Activated CD4-positive, alpha-beta T cell treated with anti-CD3 and anti-CD28 coated beads, Interleukin-2, amount 10 ng/mL, durations not matched to agents 7 days and 5 days (primary cell): Measurements from ENCODE around the gene PTPN12. TPM values are rescaled to one million over a fixed set of nuclear protein-coding genes. Genes with fewer than 3 reads are reported as not detected.
A peak's percentile ranks its signal among the peaks of the same experiment; 100 is the strongest.
"Not testable (repeated sequence)": the region's sequence is repeated elsewhere in the genome, so short reads cannot be mapped to it uniquely, and the experiment has no call there.

Source experiments
- CTCF ChIA-PET: fragments of 350-600 bp; sonication (Branson Sonifier 250); formaldehyde crosslinking; loops from one replicate; lab custom pipeline; 2021; ENCODE audit warnings: antibody characterized with exemption; lab: Charles Lee
- POLR2A ChIA-PET: fragments of 350-600 bp; sonication (Branson Sonifier 250); formaldehyde crosslinking; loops from one replicate; lab custom pipeline; 2021; ENCODE audit warnings: antibody characterized with exemption; lab: Charles Lee
- DNase-seq: peaks from one replicate; pipeline ENCODE4 v3.0.0-alpha.2; 2020
- H3K27ac Mint-ChIP-seq: one replicate; pipeline ENCODE4 v1.8.0; 2021; ENCODE audit warnings: mild to moderate bottlenecking, moderate library complexity, mixed read lengths
- H3K27me3 Mint-ChIP-seq: one replicate; pipeline ENCODE4 v1.8.0; 2021; ENCODE audit warnings: mixed read lengths
- H3K36me3 Mint-ChIP-seq: one replicate; pipeline ENCODE4 v1.8.0; 2021; ENCODE audit warnings: low read depth, mixed read lengths
- H3K4me1 Mint-ChIP-seq: one replicate; pipeline ENCODE4 v1.8.0; 2021; ENCODE audit warnings: mixed read lengths
- H3K4me3 Mint-ChIP-seq: one replicate; pipeline ENCODE4 v1.8.0; 2021; ENCODE audit warnings: mild to moderate bottlenecking, moderate library complexity, mixed read lengths
- H3K9me3 Mint-ChIP-seq: one replicate; pipeline ENCODE4 v1.8.0; 2021; ENCODE audit warnings: mixed read lengths
- total RNA-seq, 2 experiments: library from RNA; stranded (reverse); gene quantifications; one replicate each; pipeline ENCODE4 v1.2.3, GENCODE V29; 2021

The PTPN12 gene
- total RNA-seq: 10 to 100 TPM; 20.9 to 24.6 TPM

DNA sequence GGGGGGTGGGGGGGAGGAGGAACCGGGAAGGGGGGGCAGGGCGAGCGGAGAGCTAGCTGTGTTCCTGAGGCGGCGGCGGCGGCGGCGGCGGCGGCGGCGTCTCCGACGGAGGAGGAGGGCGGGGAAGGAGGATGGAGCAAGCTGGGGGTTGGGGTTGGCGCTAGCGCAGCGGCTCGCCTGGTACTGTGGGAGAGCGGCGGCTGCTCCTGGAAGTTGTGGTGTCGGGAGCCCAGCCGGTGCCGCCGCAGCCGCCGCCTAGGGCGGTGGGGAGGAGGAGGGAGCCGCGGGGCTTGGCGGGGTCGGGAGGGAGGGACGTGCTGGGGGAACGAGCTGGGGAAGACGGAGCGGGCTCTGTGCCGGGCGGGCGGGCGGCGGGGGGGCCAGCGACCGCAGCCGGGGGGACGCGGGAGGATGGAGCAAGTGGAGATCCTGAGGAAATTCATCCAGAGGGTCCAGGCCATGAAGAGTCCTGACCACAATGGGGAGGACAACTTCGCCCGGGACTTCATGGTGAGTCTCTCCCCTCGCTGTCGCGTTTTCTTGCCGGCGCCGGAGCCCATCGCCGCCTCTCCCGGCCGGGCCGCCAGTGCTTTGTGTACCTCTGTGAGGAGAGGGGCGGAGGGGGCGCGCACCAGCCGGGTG is at the start of gene PTPN12:
Gene PTPN12 (plus strand): TSS at position 160 of the 642 bp plus-strand sequence. CDS start 252 bp downstream, at position 412.
- H3K36me3 Mint-ChIP-seq: no peaks in the 10 kb centered on the region
- CTCF ChIA-PET: no interaction called here
- no peaks in the 10 kb centered on the region for H3K9me3 Mint-ChIP-seq
- peak within 1 kb of the TSS; percentile 92 for H3K27ac Mint-ChIP-seq
- peaks cover 10% of the 10 kb centered on the region for H3K27me3 Mint-ChIP-seq
- peak; percentile 44 for DNase-seq
- POLR2A ChIA-PET: no interaction called here
- H3K4me1 Mint-ChIP-seq: peaks cover 18% of the 10 kb centered on the region
- H3K4me3 Mint-ChIP-seq: peak within 1 kb of the TSS; percentile 92

DNA sequence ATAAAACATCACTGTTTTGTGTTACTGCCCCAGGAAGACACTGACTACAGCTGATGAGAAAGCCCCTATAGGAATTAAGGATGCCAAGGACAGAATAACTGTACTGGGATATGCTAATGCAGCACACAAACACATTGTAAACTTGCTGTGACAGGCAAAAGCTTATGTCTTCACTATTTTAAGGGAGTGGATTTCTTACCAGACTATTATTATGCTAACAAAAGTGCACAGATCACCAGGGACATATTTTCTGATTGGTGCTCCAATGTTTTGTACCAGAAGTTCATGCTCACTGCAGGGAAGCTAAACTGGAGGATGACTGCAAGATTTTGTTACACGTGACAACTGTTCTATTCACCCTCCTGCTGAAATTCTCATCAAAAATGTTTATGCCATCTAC is 48.1 kb upstream of the PTPN12 start:
- Mint-ChIP-seq H3K27me3 (peaks cover 11% of the 10 kb centered on the region), H3K27ac (no peak overlapping the region), H3K4me1 (no peaks in the 10 kb centered on the region), H3K36me3 (peaks cover 3% of the 10 kb centered on the region), H3K4me3 (no peak overlapping the region), H3K9me3 (peaks cover 9% of the 10 kb centered on the region)
- POLR2A ChIA-PET: no interaction called here
- DNase-seq: no peak
- CTCF ChIA-PET: no interaction called here

DNA sequence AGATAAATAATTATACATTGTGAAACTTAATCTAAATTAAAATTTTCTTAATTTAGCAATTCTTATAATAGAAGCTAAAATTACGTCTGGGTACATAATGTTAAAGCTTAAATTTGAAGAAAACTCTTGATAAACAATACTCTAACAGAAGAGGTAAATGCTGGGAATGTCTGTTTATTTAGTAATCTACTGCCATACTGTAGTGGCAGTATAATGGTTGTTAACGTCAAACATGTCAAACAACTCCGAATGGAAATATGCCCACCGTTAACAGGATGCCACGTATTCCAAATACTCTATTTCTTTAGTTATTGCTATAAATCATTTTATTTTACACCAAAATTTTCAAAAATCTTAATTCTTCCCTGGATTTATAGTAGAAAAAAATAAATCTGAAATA is 40.0 kb upstream of the PTPN12 start:
- peaks cover 12% of the 10 kb centered on the region for H3K9me3 Mint-ChIP-seq
- peaks cover 3% of the 10 kb centered on the region for H3K36me3 Mint-ChIP-seq
- peaks cover 16% of the 10 kb centered on the region for H3K27me3 Mint-ChIP-seq
- DNase-seq: no peak
- no peaks in the 10 kb centered on the region for H3K4me1 Mint-ChIP-seq
- no peak overlapping the region for H3K4me3 Mint-ChIP-seq
- ChIA-PET POLR2A (no interaction called here), CTCF (no interaction called here)
- no peak overlapping the region for H3K27ac Mint-ChIP-seq

DNA sequence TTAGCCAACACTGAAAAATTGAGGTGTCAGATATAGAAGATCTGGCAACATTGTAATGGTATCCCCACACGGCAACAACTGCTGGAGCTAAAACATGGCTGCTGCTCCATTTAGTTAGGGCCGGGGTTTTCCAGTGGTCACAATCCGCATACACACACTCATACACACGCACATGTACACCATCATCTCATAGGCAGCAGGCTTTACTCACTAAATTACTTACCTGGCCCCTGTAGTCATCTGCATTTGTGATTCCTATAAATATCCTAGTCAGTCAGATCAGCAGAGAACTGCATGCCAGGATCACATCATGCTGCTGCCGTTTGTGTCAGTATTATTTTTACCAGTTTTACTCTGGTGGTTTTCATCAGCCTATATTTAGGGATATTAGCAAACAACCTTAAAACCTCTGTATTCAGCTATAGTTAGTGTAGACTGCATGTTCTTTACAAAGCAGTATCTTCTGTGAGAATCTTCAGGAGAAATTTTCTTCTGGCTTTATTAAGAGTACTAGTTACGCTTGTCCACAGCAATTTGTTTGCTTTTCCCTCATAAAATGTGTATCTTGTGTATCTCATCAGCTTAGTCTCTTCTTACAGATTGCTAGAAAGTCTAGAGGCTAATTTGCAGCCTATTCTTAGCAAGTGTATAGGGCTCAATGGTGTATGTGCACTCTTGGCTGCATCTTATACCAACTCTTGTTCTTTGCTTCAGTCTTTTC is 38.3 kb upstream of the PTPN12 start:
- no peaks in the 10 kb centered on the region for H3K4me1 Mint-ChIP-seq

DNA sequence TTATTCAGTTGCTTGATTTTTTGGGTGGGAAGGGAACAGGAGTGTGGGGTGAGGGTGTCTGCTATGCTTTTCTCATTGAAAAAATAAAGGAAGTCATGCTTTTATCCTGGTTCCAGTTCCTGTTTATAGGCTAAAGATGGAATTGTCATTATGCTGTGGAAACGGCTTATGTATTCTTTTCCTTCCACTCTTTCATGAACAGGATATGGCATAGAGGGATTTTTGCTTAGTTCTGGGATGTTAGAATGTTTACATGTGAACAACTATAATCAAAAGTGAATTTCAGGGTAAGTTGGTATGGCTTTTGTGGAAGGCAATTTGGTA is 35.9 kb upstream of the PTPN12 start:
- Mint-ChIP-seq H3K9me3 (no peaks in the 10 kb centered on the region), H3K4me1 (no peaks in the 10 kb centered on the region), H3K36me3 (no peaks in the 10 kb centered on the region), H3K27ac (no peak overlapping the region), H3K27me3 (peaks cover 12% of the 10 kb centered on the region), H3K4me3 (no peak overlapping the region)
- no peak for DNase-seq
- ChIA-PET CTCF (no interaction called here), POLR2A (no interaction called here)

More for the DNA sequence above, 38.3 kb upstream of the PTPN12 start:
- DNase-seq: no peak
- Mint-ChIP-seq H3K36me3 (no peaks in the 10 kb centered on the region), H3K27ac (no peak overlapping the region), H3K9me3 (peaks cover 5% of the 10 kb centered on the region), H3K4me3 (no peak overlapping the region), H3K27me3 (peaks cover 11% of the 10 kb centered on the region)
- ChIA-PET POLR2A (no interaction called here), CTCF (no interaction called here)

DNA sequence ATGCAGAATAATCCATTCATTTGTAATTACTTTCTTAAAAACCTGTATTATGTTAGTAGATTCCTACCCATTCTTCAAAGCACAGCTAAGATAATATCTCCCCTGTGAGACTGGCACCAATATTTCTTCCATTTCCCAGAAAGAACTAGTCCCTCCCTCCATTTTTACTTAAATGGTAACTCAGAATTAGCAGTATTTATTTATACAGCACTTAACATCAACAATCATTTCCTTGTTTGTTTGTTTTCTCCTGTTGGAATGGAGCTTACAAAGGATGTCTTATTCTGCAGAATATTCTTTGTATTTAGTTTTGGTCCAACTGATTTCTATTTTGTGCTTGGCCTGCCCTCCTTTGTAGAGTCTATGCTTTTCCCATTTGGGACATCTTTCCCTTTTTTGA is 32.1 kb upstream of the PTPN12 start:
- H3K36me3 Mint-ChIP-seq: no peaks in the 10 kb centered on the region
- no peaks in the 10 kb centered on the region for H3K9me3 Mint-ChIP-seq
- peaks cover 9% of the 10 kb centered on the region for H3K27me3 Mint-ChIP-seq
- H3K4me1 Mint-ChIP-seq: no peaks in the 10 kb centered on the region
- H3K27ac Mint-ChIP-seq: no peak overlapping the region
- DNase-seq: no peak
- CTCF ChIA-PET: no interaction called here
- POLR2A ChIA-PET: no interaction called here
- no peak overlapping the region for H3K4me3 Mint-ChIP-seq

DNA sequence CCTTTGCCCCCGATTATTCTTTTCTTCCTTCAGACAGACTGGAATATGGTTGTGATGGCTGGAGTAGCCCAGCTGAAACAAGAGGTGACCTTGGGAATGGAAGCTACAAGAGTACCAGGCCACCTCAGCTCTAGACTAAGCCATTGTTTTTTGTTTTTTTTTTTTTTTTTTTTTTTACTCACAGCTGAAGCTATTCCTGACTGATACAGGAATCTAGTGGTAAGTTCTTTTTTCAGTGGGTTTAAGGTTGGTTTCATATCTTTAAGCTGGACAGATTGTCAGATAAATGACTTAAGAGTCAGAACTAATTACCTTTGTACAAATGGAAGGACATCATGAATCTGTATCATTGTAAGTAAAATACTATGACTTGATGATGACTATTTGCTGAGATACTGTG is 30.2 kb upstream of the PTPN12 start:
- no peaks in the 10 kb centered on the region for H3K9me3 Mint-ChIP-seq
- no peaks in the 10 kb centered on the region for H3K4me1 Mint-ChIP-seq
- H3K36me3 Mint-ChIP-seq: no peaks in the 10 kb centered on the region
- ChIA-PET CTCF (no interaction called here), POLR2A (interaction anchor here (0.6 kb wide), 1 partner anchor 12 kb away, joined by 3 read pairs; no protein-coding TSS in a partner anchor)
- no peak overlapping the region for H3K4me3 Mint-ChIP-seq
- no peak overlapping the region for H3K27ac Mint-ChIP-seq
- no peak for DNase-seq
- H3K27me3 Mint-ChIP-seq: peaks cover 8% of the 10 kb centered on the region

DNA sequence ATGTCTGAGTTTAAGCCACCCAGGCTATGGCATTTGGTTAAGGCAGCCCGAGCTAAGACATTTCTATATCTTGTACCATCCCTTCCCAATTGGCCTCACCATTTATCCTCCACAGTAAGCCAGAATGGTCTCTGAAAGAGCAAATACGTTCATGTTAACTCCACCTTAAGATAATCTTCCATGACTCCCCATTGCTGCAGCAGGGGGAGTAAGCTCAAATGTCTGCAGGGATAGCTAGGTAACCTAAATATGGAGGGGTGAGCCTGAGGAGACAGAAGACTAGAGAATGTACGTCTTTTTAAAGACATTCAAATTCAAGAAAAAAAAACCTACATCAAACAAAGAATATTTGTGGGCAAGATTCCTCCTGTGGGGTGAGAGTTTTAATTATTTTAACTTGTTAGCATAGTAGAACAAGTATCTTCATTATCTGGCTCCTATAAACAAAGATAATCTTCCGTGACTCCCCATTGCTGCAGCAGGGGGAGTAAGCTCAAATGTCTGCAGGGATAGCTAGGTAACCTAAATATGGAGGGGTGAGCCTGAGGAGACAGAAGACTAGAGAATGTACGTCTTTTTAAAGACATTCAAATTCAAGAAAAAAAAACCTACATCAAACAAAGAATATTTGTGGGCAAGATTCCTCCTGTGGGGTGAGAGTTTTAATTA is 24.0 kb upstream of the PTPN12 start:
- POLR2A ChIA-PET, H3K4me1 Mint-ChIP-seq: not testable (repeated sequence)

DNA sequence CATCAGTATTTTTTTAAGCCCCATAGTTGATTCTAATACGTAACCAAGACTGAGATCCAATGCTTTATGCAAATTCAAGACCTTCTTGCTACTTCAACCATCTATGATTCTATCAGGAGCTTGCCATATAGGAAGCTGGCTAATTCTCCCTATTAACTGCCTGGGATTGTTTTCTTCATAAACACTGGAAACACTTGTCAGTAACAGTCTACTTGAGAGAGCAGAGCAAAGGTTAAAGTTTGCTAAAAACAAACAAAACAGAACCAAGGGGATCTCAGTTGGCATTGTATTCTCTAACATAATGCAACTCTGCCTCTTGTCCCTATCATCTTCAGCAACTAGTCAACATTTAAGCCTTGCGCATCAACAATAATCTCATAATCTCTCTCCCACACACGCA is 21.0 kb upstream of the PTPN12 start:
- peaks cover 4% of the 10 kb centered on the region for H3K27me3 Mint-ChIP-seq
- H3K9me3 Mint-ChIP-seq: no peaks in the 10 kb centered on the region
- no peaks in the 10 kb centered on the region for H3K4me1 Mint-ChIP-seq
- H3K27ac Mint-ChIP-seq: no peak overlapping the region
- no peaks in the 10 kb centered on the region for H3K36me3 Mint-ChIP-seq
- DNase-seq: no peak
- H3K4me3 Mint-ChIP-seq: no peak overlapping the region
- POLR2A ChIA-PET: no interaction called here
- CTCF ChIA-PET: interaction anchor here (1.4 kb wide), 1 partner anchor 30 kb away, joined by 3 read pairs; no protein-coding TSS in a partner anchor

More for the DNA sequence above, 24.0 kb upstream of the PTPN12 start:
- not testable (repeated sequence) for H3K36me3 Mint-ChIP-seq, H3K4me3 Mint-ChIP-seq, H3K27me3 Mint-ChIP-seq, DNase-seq, H3K27ac Mint-ChIP-seq, H3K9me3 Mint-ChIP-seq
- CTCF ChIA-PET: interaction anchor here (0.5 to 1.0 kb wide), 2 partner anchors 10 to 11 kb away, joined by 3 to 5 read pairs; no protein-coding TSS in a partner anchor

DNA sequence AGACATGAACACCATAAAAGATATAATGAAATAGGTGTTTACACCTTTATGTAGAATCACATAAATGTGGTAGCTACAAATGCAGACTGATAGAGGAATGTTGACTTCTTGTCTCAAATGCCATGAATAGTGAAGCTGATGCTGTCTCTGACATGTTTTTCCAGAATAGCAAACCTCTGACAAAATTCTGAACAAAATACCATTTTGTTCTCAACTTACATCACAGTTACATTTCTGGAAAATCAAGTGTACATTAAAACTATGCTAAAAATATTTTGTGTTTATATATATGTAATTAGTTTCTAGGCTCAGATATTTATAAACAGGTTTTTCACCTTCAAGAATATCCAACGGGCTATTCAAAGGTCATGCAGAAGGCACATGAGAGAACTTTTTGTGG is 16.8 kb upstream of the PTPN12 start:
- H3K27ac Mint-ChIP-seq: no peak overlapping the region
- DNase-seq: no peak
- ChIA-PET CTCF (no interaction called here), POLR2A (no interaction called here)
- no peaks in the 10 kb centered on the region for H3K9me3 Mint-ChIP-seq
- H3K4me3 Mint-ChIP-seq: no peak overlapping the region
- no peaks in the 10 kb centered on the region for H3K36me3 Mint-ChIP-seq
- H3K4me1 Mint-ChIP-seq: no peaks in the 10 kb centered on the region
- peaks cover 7% of the 10 kb centered on the region for H3K27me3 Mint-ChIP-seq

DNA sequence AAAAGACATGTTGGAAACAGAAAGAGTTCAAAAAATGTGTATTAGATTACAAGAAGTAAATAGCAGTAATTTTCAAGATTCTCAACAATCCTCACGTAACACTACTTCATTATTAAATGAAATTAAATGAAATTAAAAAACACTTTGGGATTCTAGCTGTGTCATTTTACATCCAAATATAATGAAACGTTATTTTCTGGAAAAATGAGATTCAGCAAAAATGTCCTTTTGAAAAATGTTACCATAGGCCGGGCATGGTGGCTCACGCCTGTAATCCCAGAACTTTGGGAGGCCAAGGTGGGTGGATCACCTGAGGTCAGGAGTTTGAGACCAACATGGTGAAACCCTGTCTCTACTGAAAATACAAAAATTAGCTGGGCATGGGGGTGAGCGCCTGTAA is 15.6 kb upstream of the PTPN12 start:
- H3K4me1 Mint-ChIP-seq, H3K36me3 Mint-ChIP-seq, H3K4me3 Mint-ChIP-seq, CTCF ChIA-PET, H3K9me3 Mint-ChIP-seq, POLR2A ChIA-PET, H3K27me3 Mint-ChIP-seq, H3K27ac Mint-ChIP-seq, DNase-seq: not testable (repeated sequence)

DNA sequence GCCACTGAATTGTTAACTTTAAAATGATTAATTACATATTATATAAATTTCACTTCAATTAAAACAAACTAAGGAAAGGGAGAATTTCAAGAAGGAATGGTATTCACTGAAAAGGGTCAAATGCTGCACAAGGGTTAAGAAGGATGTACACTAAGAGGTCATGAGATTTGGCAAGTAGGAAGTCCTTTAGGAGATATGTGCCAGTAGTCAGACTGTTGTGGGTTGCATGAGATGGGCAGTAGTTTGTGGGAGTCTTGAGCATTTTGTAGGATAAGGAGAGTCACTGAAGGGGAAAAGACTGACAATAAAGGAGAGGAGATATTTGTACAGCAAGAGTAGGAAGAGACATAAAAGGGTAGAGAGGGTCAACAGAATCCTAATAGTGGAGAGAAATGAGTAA is 12.4 kb upstream of the PTPN12 start:
- DNase-seq: no peak
- H3K36me3 Mint-ChIP-seq: no peaks in the 10 kb centered on the region
- H3K27ac Mint-ChIP-seq: no peak overlapping the region
- H3K9me3 Mint-ChIP-seq: no peaks in the 10 kb centered on the region
- no peak overlapping the region for H3K4me3 Mint-ChIP-seq
- H3K4me1 Mint-ChIP-seq: no peaks in the 10 kb centered on the region
- ChIA-PET CTCF (no interaction called here), POLR2A (no interaction called here)
- H3K27me3 Mint-ChIP-seq: peaks cover 6% of the 10 kb centered on the region

DNA sequence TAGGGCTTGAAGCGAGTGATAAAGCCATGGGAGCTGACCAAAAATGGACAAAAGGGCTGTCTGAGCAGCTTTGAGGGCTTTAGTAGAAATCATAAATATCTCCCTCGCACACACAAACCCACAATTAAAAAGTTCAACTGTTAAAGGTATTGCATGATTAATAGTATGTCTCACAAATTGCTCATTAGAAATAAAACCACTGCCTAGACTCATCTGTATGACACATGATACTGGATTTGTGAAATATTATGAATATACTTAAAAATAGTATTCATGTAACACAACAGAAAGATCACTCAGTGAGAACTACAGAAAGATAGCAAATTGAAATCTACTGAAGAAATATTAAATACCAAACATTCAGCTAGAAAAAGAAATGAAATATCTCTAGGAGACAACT is 11.9 kb upstream of the PTPN12 start:
- H3K36me3 Mint-ChIP-seq: no peaks in the 10 kb centered on the region
- no peaks in the 10 kb centered on the region for H3K9me3 Mint-ChIP-seq
- CTCF ChIA-PET: interaction anchor here (0.6 kb wide), 1 partner anchor 23 kb away, joined by 3 read pairs; no protein-coding TSS in a partner anchor
- POLR2A ChIA-PET: no interaction called here
- H3K4me3 Mint-ChIP-seq: no peak overlapping the region
- H3K27me3 Mint-ChIP-seq: peaks cover 6% of the 10 kb centered on the region
- no peak for DNase-seq
- H3K27ac Mint-ChIP-seq: no peak overlapping the region
- H3K4me1 Mint-ChIP-seq: no peaks in the 10 kb centered on the region
